H1 (cell line): ENCODE measurements around the gene FLT3. TPM values are rescaled to one million over a fixed set of nuclear protein-coding genes. Genes with fewer than 3 reads are reported as not detected.

Experiments used
- BACH1 ChIP-seq: IDR thresholded peaks from 2 replicates; pipeline ENCODE4 v1.6.1; 2012; ENCODE audit warnings: low read length, improper control_type of control experiment
- CBX8 ChIP-seq: fragments of 300-800, 300-1000 bp; sonication (generic); IDR thresholded peaks from 2 replicates; pipeline ENCODE4 v1.7.1; 2016; ENCODE audit warnings: low read depth, low read length, borderline replicate concordance
- CHD2 ChIP-seq: IDR thresholded peaks from 2 replicates; pipeline ENCODE4 v1.6.1; 2012; ENCODE audit warnings: low read length, improper control_type of control experiment
- CREB1 ChIP-seq: IDR thresholded peaks from 2 replicates; pipeline ENCODE4 v1.6.1; 2012; ENCODE audit warnings: inconsistent platforms
- CTBP2 ChIP-seq: IDR thresholded peaks from 2 replicates; pipeline ENCODE4 v1.7.0; 2011; ENCODE audit warnings: borderline replicate concordance, mild to moderate bottlenecking, moderate library complexity, mixed read lengths, low read length; ENCODE audit not compliant: insufficient read depth, insufficient read length
- E2F6 ChIP-seq: IDR thresholded peaks from 2 replicates; pipeline ENCODE4 v1.6.1; 2012; ENCODE audit warnings: inconsistent platforms
- EZH2 ChIP-seq: fragments of 200-600 bp; sonication (generic); IDR thresholded peaks from 2 replicates; pipeline ENCODE4 v1.7.1; 2012; ENCODE audit warnings: low read depth, mild to moderate bottlenecking, moderate library complexity, low read length, inconsistent platforms; ENCODE audit not compliant: severe bottlenecking
- FOSL1 ChIP-seq: IDR thresholded peaks from 2 replicates; pipeline ENCODE4 v1.6.1; 2011; ENCODE audit warnings: mild to moderate bottlenecking, low read depth, low read length, moderate library complexity; ENCODE audit not compliant: insufficient read depth
- MAFK ChIP-seq: IDR thresholded peaks from 2 replicates; pipeline ENCODE4 v1.6.1; 2012; ENCODE audit warnings: low read depth, mild to moderate bottlenecking, improper control_type of control experiment, low read length
- NRF1 ChIP-seq: IDR thresholded peaks from 2 replicates; pipeline ENCODE4 v1.6.1; 2011; ENCODE audit warnings: mild to moderate bottlenecking, low read depth, low read length, improper control_type of control experiment
- RBBP5 ChIP-seq: IDR thresholded peaks from 2 replicates; pipeline ENCODE4 v1.7.1; 2012; ENCODE audit warnings: low read depth, mild to moderate bottlenecking, inconsistent platforms, low read length, moderate library complexity, borderline replicate concordance
- RNF2 ChIP-seq: fragments of 200-900, 300-1000 bp; sonication (generic); IDR thresholded peaks from 2 replicates; pipeline ENCODE4 v1.7.1; 2016; ENCODE audit warnings: borderline replicate concordance, low read depth, mild to moderate bottlenecking, antibody characterized with exemption, low read length; ENCODE audit not compliant: poor library complexity, severe bottlenecking; ENCODE audit errors: missing control alignments
- RXRA ChIP-seq: IDR thresholded peaks from 2 replicates; pipeline ENCODE4 v1.6.1; 2011; ENCODE audit warnings: low read depth, mild to moderate bottlenecking, low read length, moderate library complexity; ENCODE audit not compliant: insufficient read depth
- SP4 ChIP-seq: IDR thresholded peaks from 2 replicates; pipeline ENCODE4 v1.6.1; 2012; ENCODE audit warnings: low read length, inconsistent platforms
- SUZ12 ChIP-seq: fragments of 200-600 bp; sonication (generic); IDR thresholded peaks from 2 replicates; pipeline ENCODE4 v1.6.1; 2012; ENCODE audit warnings: mild to moderate bottlenecking, inconsistent platforms, low read length, moderate library complexity, mixed read lengths
- TAF7 ChIP-seq: optimal IDR thresholded peaks from 2 replicates; pipeline ENCODE3; 2011; ENCODE audit warnings: low read depth, mild to moderate bottlenecking, inconsistent platforms, low read length, moderate library complexity, borderline replicate concordance
- TCF12 ChIP-seq: IDR thresholded peaks from 2 replicates; pipeline ENCODE4 v1.6.1; 2011; ENCODE audit warnings: low read depth, mild to moderate bottlenecking, low read length
- TEAD4 ChIP-seq: IDR thresholded peaks from 2 replicates; pipeline ENCODE4 v1.6.1; 2012; ENCODE audit warnings: low read depth, low read length, inconsistent platforms, mixed read lengths
- YY1 ChIP-seq: IDR thresholded peaks from 2 replicates; pipeline ENCODE4 v1.6.1; 2011; ENCODE audit warnings: low read depth, mild to moderate bottlenecking, low read length
- ZNF274 ChIP-seq: IDR thresholded peaks from 2 replicates; pipeline ENCODE4 v1.7.0; 2012; ENCODE audit warnings: low read length, borderline replicate concordance; ENCODE audit errors: extremely low read depth
- polyA plus RNA-seq, 7 experiments: library from polyadenylated mRNA; depleted of rRNA in 3 of 7; stranded (reverse) in 5 of 7; unstranded in 2 of 7; fragments of >200 nt in 5 of 7; fragments of 200-250 nt in 2 of 7; gene quantifications; 1 replicate in 5 of 7; 2 replicates in 1 of 7; 4 replicates in 1 of 7; pipeline versions ENCODE4 v1.2.1 to v1.2.3, GENCODE V29; 2011 to 2013; ENCODE audit warnings: missing spikeins in 2 of 7, mixed read lengths in 2 of 7
- total RNA-seq: library from RNA; stranded (reverse); fragmentation: NEBNext Ultra II Directional; extraction: Animal tissue kit (Norgen Biotek cat#: 25700); gene quantifications from 2 replicates; pipeline ENCODE4 v1.2.1, GENCODE V29; 2021
- TF ChIP-seq, protein P1 (sequence below): IDR thresholded peaks from 2 replicates; pipeline ENCODE4 v1.6.1; 2012; ENCODE audit warnings: low read length, inconsistent platforms
- TF ChIP-seq, protein P2 (sequence below): IDR thresholded peaks from 2 replicates; pipeline ENCODE4 v1.6.1; 2012; ENCODE audit warnings: inconsistent platforms
- TF ChIP-seq, protein P3 (sequence below): IDR thresholded peaks from 2 replicates; pipeline ENCODE4 v1.6.1; 2011; ENCODE audit warnings: low read depth, mild to moderate bottlenecking, low read length; ENCODE audit not compliant: insufficient read depth

Gene FLT3
- total and polyA plus RNA-seq, 2 of the 8 experiments (the other 6 are each of a cell fraction or from before 2014, with no cell fraction given): 0.44 to 0.71 TPM

GRCh38 chr13:27971236-27971645 is 129.1 kb downstream of the FLT3 start (continued):
- TF ChIP-seq, protein P1, sequence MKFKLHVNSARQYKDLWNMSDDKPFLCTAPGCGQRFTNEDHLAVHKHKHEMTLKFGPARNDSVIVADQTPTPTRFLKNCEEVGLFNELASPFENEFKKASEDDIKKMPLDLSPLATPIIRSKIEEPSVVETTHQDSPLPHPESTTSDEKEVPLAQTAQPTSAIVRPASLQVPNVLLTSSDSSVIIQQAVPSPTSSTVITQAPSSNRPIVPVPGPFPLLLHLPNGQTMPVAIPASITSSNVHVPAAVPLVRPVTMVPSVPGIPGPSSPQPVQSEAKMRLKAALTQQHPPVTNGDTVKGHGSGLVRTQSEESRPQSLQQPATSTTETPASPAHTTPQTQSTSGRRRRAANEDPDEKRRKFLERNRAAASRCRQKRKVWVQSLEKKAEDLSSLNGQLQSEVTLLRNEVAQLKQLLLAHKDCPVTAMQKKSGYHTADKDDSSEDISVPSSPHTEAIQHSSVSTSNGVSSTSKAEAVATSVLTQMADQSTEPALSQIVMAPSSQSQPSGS: no peak
- no peak for TF ChIP-seq EZH2
- TF ChIP-seq TEAD4: peak; percentile 81
- TF ChIP-seq NRF1: no peak
- peak; percentile 18 for TF ChIP-seq SUZ12
- TF ChIP-seq TCF12: 0 out of 2 replicates have a peak, but pooled peaks have one; percentile 49
- no peak for TF ChIP-seq BACH1
- no peak for TF ChIP-seq CREB1
- no peak for TF ChIP-seq RNF2
- peak; percentile 79 for TF ChIP-seq CTBP2
- TF ChIP-seq, protein P2, sequence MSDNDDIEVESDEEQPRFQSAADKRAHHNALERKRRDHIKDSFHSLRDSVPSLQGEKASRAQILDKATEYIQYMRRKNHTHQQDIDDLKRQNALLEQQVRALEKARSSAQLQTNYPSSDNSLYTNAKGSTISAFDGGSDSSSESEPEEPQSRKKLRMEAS: no peak
- TF ChIP-seq RBBP5: no peak
- TF ChIP-seq MAFK: no peak
- no peak for TF ChIP-seq RXRA
- no peak for TF ChIP-seq ZNF274
- no peak for TF ChIP-seq TAF7
- TF ChIP-seq FOSL1: no peak
- TF ChIP-seq, protein P3, sequence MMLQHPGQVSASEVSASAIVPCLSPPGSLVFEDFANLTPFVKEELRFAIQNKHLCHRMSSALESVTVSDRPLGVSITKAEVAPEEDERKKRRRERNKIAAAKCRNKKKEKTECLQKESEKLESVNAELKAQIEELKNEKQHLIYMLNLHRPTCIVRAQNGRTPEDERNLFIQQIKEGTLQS: no peak
- no peak for TF ChIP-seq SP4
- no peak for TF ChIP-seq CHD2
- no peak for TF ChIP-seq E2F6
- TF ChIP-seq YY1: peak; percentile 54; the same call in 1 of the 2 replicates
- TF ChIP-seq CBX8: no peak
